Pancreas (tissue), 10 donors: ENCODE data around the gene SLC8A1. TPM values are rescaled to one million over a fixed set of nuclear protein-coding genes. Genes with fewer than 3 reads are reported as not detected.

Experiments used
- ATAC-seq, 4 donors: fragments of 200-7000 bp; cut with Tn5 transposase; one replicate each; pipeline versions ENCODE4 v1.8.0 to v1.9.1; 2020; ENCODE audit warnings: mild to moderate bottlenecking in 4 of 4, moderate library complexity in 4 of 4
- DNase-seq, 6 donors: peaks; one replicate each; pipeline ENCODE4 v3.0.0-alpha.2; 2020
- FAIRE-seq: peaks from 2 replicates; lab custom pipeline; 2012; peaks lifted over from hg19 to GRCh38; lab: Jason Lieb, UNC
- H3K27ac ChIP-seq, 4 donors: fragments of 200-600 bp; sonication (generic); 1 replicate in 3 of 4; 2 replicates in 1 of 4; pipeline versions ENCODE4 v1.5.0 to v1.8.0; 2020
- H3K27me3 ChIP-seq, 4 donors: fragments of 200-600 bp; one replicate each; pipeline ENCODE4 v1.8.0; 2021
- H3K36me3 ChIP-seq, 3 donors: fragments of 200-600 bp; sonication (generic) in 1 of 3; one replicate each; pipeline versions ENCODE4 v1.5.0 to v1.8.0; 2020 to 2021
- H3K4me1 ChIP-seq, 3 donors: fragments of 200-600 bp; one replicate each; pipeline ENCODE4 v1.8.0; 2021
- H3K4me3 ChIP-seq, 4 donors: fragments of 200-600 bp; sonication (generic) in 2 of 4; one replicate each; pipeline versions ENCODE4 v1.5.0 to v1.8.0; 2020 to 2021
- H3K9me3 ChIP-seq, 4 donors: fragments of 200-600 bp; one replicate each; pipeline ENCODE4 v1.8.0; 2021
- WGBS, 2 donors: extraction: QIAGEN DNeasy Blood & Tissue Kit; methylation state at CpG; one replicate each; pipeline ENCODE4 v1.1.7; 2013; 5-methylcytosine and 5-hydroxymethylcytosine counted together
- intact Hi-C, 3 donors: fragments of 100-400 bp; cut with DNase I; formaldehyde crosslinking; loops; one replicate each; pipeline versions ENCODE4 v1.11.1 to v1.14.2; 2022
- polyA plus RNA-seq, 2 donors: library from polyadenylated mRNA; stranded (reverse); fragments of 200-250 nt; gene quantifications; one replicate each; pipeline ENCODE4 v1.2.3, GENCODE V29; 2013
- total RNA-seq, 6 donors: library from RNA; stranded (reverse); fragmentation: NEBNext Ultra II Directional in 4 of 6; extraction: Animal tissue kit (Norgen Biotek cat#: 25700) in 4 of 6; gene quantifications; one replicate each; pipeline versions ENCODE4 v1.2.1 to v1.2.4, GENCODE V29; 2021 to 2023
- TF ChIP-seq, protein P1 (sequence below), 4 donors: fragments of 200-600 bp; sonication (generic) in 3 of 4; IDR thresholded peaks; one replicate each; pipeline versions ENCODE4 v1.5.0 to v1.8.0; 2021; ENCODE audit warnings: antibody characterized with exemption in 4 of 4
- donor health status: healthy with polysubstance abuse.
- donor health status: DM: no; HTN: no; CAD: no; lungs with moderate emphysema.
- donor health status: DM: no; HTN: no; CAD: no.
- donor health status: control.
- donor health status: control.
- donor health status: Bipolar disorder and iron deficiency.
- donor health status: DM: yes; HTN: yes; CAD: no.
- donor health status: DM: no; HTN: no; CAD: no.
- donor health status: DM: no; HTN: no; CAD: no.
- donor health status: DM: yes; HTN: yes; CAD: no.

The SLC8A1 gene
- total and polyA plus RNA-seq, 8 donors: 0.19 to 12.4 (median 2.3) TPM

DNA sequence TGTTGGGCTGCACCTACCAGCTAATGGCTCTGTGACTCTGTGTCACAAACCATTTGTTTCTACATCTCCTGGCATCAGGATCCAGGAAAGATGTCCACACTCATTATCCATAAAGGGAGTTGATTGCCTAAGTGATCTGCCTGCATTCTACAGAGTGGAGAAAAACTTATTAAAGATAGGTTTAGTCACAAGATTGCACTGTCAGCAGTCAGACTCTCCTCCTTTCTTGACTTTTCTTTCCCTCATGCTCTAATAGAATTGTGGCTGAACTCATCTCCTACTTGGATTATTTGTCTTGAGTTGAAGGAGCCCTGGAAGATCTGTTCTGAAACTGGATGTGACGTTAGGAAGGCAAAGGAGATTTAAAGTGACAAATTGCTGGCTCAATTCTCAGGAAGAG is 152.7 kb downstream of the SLC8A1 start:
- intact Hi-C loops: no loop called here
- TF ChIP-seq, protein P1, sequence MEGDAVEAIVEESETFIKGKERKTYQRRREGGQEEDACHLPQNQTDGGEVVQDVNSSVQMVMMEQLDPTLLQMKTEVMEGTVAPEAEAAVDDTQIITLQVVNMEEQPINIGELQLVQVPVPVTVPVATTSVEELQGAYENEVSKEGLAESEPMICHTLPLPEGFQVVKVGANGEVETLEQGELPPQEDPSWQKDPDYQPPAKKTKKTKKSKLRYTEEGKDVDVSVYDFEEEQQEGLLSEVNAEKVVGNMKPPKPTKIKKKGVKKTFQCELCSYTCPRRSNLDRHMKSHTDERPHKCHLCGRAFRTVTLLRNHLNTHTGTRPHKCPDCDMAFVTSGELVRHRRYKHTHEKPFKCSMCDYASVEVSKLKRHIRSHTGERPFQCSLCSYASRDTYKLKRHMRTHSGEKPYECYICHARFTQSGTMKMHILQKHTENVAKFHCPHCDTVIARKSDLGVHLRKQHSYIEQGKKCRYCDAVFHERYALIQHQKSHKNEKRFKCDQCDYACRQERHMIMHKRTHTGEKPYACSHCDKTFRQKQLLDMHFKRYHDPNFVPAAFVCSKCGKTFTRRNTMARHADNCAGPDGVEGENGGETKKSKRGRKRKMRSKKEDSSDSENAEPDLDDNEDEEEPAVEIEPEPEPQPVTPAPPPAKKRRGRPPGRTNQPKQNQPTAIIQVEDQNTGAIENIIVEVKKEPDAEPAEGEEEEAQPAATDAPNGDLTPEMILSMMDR (IDR thresholded peaks at IDR 0.05): no peak
- DNase-seq: no peak
- Histone ChIP-seq H3K27me3 (no peaks in the 10 kb centered on the region), H3K4me1 (no peaks in the 10 kb centered on the region), H3K4me3 (no peak overlapping the region), H3K9me3 (no peaks in the 10 kb centered on the region), H3K27ac (no peak overlapping the region), H3K36me3 (no peaks in the 10 kb centered on the region)
- ATAC-seq: no peak
- no peak for FAIRE-seq
- 43 to 55% methylated on average over 1 of the region's 1 CpG for WGBS, 2 donors

DNA sequence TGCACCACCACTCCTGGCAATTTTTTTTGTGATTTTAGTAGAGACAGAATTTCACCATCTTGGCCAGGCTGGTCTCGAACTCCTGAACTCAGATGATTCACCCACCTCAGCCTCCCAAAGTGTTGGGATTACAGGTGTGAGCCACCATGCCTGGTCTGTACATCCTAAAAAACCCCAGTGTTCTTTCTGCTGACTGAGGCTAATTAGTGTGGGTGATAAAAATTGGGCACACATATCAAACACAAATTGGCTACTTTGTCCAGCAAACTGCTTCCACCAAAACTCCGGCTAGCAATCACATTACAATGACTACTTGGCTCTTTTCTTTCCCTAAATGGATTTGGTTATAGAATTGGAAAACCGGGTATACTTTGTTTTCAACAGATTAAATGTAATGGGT is 153.9 kb downstream of the SLC8A1 start:
- Histone ChIP-seq H3K4me3 (no peak overlapping the region), H3K36me3 (no peaks in the 10 kb centered on the region), H3K9me3 (no peaks in the 10 kb centered on the region), H3K27me3 (no peaks in the 10 kb centered on the region), H3K27ac (no peak overlapping the region), H3K4me1 (no peaks in the 10 kb centered on the region)
- 75 to 79% methylated on average over 3 of the region's 3 CpGs for WGBS, 2 donors
- no peak for FAIRE-seq
- DNase-seq: no peak
- TF ChIP-seq, protein P1 (IDR thresholded peaks at IDR 0.05): no peak
- ATAC-seq: no peak
- intact Hi-C loops: no loop called here

DNA sequence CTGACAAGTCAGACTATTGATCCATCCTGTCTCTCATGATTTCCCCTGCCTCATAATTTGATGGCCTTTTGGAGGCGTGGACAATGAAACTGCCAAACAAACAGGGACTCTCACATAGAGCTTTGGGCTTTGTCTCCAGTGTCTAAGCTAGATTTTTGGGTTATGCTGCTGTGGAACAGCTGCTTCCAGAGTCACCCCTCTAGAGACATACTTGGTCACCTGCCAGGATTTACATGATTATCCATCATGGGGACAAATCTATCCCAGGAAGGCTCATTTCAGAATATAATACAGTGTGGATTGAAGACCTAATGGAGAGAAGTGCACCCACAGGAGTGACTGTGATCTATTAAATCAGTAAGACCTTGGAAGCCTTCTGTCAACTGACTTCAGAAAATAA is 159.6 kb downstream of the SLC8A1 start:
- no peaks in the 10 kb centered on the region for H3K27me3 ChIP-seq
- TF ChIP-seq, protein P1 (IDR thresholded peaks at IDR 0.05): no peak
- no peak overlapping the region for H3K4me3 ChIP-seq
- no peak for DNase-seq
- H3K4me1 ChIP-seq: no peaks in the 10 kb centered on the region
- no peaks in the 10 kb centered on the region for H3K36me3 ChIP-seq
- no peak for FAIRE-seq
- WGBS, 2 donors: 58 to 78% methylated on average over 1 of the region's 1 CpG
- H3K9me3 ChIP-seq: no peaks in the 10 kb centered on the region
- intact Hi-C loops: no loop called here
- no peak overlapping the region for H3K27ac ChIP-seq
- ATAC-seq: no peak

DNA sequence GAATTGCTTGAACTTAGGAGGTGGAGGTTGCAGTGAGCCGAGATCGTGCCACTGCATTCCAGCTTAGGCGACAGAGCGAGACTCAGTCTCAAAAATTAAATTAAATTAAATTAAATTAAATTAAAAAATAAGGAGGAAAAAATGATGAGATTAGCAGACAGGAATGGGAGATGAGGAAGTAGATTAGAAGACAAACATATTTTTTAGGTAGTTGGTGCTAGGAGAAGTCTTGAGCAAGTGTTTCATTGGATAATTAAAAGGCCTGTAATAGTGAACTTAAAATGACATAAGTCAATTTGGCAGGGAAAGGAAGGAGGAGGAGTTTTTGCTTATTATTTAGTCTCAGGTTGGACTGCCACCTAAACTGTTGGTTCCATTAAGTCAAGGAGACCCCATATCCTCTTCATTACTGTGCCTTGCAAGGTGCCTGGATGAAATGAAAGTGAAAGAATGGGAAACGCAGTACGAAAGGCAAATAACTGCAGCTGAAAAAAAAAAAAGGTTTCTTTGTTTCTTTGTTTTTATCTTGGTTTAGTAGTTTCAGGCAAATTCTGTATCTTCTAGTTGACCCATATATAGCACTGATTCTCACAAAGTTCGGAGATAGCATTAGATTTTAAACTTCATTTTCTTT is 162.0 kb downstream of the SLC8A1 start:
- DNase-seq (no peak), ATAC-seq (no peak), FAIRE-seq (no peak)
- H3K4me3 ChIP-seq: no peak overlapping the region
- H3K4me1 ChIP-seq: no peaks in the 10 kb centered on the region
- H3K36me3 ChIP-seq: no peaks in the 10 kb centered on the region
- H3K27ac ChIP-seq: no peak overlapping the region
- no peaks in the 10 kb centered on the region for H3K27me3 ChIP-seq
- 83 to 90% methylated on average over 7 of the region's 7 CpGs for WGBS, 2 donors
- TF ChIP-seq, protein P1 (IDR thresholded peaks at IDR 0.05): no peak
- H3K9me3 ChIP-seq: no peaks in the 10 kb centered on the region
- intact Hi-C loops: no loop called here

GRCh38 chr2:40287773-40288172 is 164.1 kb downstream of the SLC8A1 start:
- Histone ChIP-seq H3K4me1 (no peaks in the 10 kb centered on the region), H3K36me3 (no peaks in the 10 kb centered on the region), H3K27ac (no peak overlapping the region), H3K4me3 (no peak overlapping the region), H3K27me3 (no peaks in the 10 kb centered on the region), H3K9me3 (no peaks in the 10 kb centered on the region)
- WGBS, 2 donors: 45 to 77% methylated on average over 3 of the region's 3 CpGs
- no peak for DNase-seq
- FAIRE-seq: no peak
- intact Hi-C loops: no loop called here
- TF ChIP-seq, protein P1 (IDR thresholded peaks at IDR 0.05): no peak
- ATAC-seq: no peak
